Measurements from ENCODE around the gene NTNG1.

DNA sequence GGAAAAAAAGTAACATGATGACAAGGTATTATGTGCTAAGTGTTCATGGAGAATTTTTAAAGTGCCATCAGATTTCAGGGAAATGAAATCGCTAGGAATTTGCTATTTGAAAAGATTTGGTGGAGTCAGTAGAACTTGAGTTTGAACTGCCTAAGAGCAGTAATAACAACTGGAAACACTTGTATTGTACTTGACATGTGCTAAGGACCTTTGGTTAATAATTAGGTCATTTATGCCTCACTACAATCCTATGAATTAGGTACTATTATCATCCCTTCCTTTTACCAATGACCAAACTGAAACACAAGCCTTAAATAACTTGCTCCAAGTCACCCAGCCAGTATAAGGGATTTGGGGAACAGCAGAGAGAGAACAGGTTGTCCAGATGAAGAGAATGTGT, 133.4 kb downstream of the NTNG1 start:
- no peak for TF ChIP-seq CEBPB (IDR thresholded peaks at IDR 0.05; ENCODE audit: borderline replicate concordance in 1 of 2, low read depth in 2 of 2, low read length in 2 of 2)
- no peak for TF ChIP-seq EP300 (IDR thresholded peaks at IDR 0.05; ENCODE audit: borderline replicate concordance in 1 of 2, control insufficient read depth in 1 of 2, low read depth in 2 of 2, low read length in 2 of 2)
- TF ChIP-seq, protein P1, sequence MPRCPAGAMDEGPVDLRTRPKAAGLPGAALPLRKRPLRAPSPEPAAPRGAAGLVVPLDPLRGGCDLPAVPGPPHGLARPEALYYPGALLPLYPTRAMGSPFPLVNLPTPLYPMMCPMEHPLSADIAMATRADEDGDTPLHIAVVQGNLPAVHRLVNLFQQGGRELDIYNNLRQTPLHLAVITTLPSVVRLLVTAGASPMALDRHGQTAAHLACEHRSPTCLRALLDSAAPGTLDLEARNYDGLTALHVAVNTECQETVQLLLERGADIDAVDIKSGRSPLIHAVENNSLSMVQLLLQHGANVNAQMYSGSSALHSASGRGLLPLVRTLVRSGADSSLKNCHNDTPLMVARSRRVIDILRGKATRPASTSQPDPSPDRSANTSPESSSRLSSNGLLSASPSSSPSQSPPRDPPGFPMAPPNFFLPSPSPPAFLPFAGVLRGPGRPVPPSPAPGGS (IDR thresholded peaks at IDR 0.05; ENCODE audit: borderline replicate concordance, insufficient read depth, low read depth, low read length, poor library complexity, severe bottlenecking), result no peak
- no peak for TF ChIP-seq RAD21 (IDR thresholded peaks at IDR 0.05; ENCODE audit: insufficient read depth, low read depth, low read length)
